ENCODE measurements around the gene UNC5A.

Gene UNC5A

GRCh38 chr5:176863765-176864098 lies 53.4 kb downstream of the UNC5A start:
- H3K27me3 ChIP-seq: peaks cover 92% of the 10 kb centered on the region
- H3K36me3 ChIP-seq: no peaks in the 10 kb centered on the region
- H3K9me3 ChIP-seq: no peaks in the 10 kb centered on the region
- no peak overlapping the region for H3K27ac ChIP-seq
- H3K4me1 ChIP-seq (ENCODE audit: control insufficient read depth in 1 of 2, insufficient read depth in 1 of 2, low read depth in 1 of 2, low read length in 1 of 2): no peaks in the 10 kb centered on the region
- H3K4me3 ChIP-seq (ENCODE audit: low read depth in 1 of 2, low read length in 1 of 2): no peak overlapping the region
- no peak for TF ChIP-seq CTCF (IDR thresholded peaks at IDR 0.05)

- peaks cover 90% of the 10 kb centered on the region for H3K27me3 ChIP-seq
- TF ChIP-seq CTCF (IDR thresholded peaks at IDR 0.05): no peak
These were observed 54.4 kb downstream of the UNC5A start for GRCh38 chr5:176864755-176865154.

GRCh38 chr5:176865964-176866363 lies 55.6 kb downstream of the UNC5A start:
- no peak overlapping the region for H3K4me3 ChIP-seq (ENCODE audit: low read depth in 1 of 2, low read length in 1 of 2)
- H3K27ac ChIP-seq: no peak overlapping the region
- peaks cover 0 to 7% of the 10 kb centered on the region in 2 experiments for H3K4me1 ChIP-seq (ENCODE audit: control insufficient read depth in 1 of 2, insufficient read depth in 1 of 2, low read depth in 1 of 2, low read length in 1 of 2)
- no peak for TF ChIP-seq CTCF (IDR thresholded peaks at IDR 0.05)
- no peaks in the 10 kb centered on the region for H3K9me3 ChIP-seq
- peaks cover 80% of the 10 kb centered on the region for H3K27me3 ChIP-seq
- H3K36me3 ChIP-seq: no peaks in the 10 kb centered on the region

More at GRCh38 chr5:176864755-176865154, 54.4 kb downstream of the UNC5A start:
- H3K4me3 ChIP-seq (ENCODE audit: low read depth in 1 of 2, low read length in 1 of 2): no peak overlapping the region
- no peaks in the 10 kb centered on the region for H3K36me3 ChIP-seq
- no peaks in the 10 kb centered on the region for H3K9me3 ChIP-seq
- no peaks in the 10 kb centered on the region for H3K4me1 ChIP-seq (ENCODE audit: control insufficient read depth in 1 of 2, insufficient read depth in 1 of 2, low read depth in 1 of 2, low read length in 1 of 2)
- H3K27ac ChIP-seq: no peak overlapping the region

GRCh38 chr5:176866707-176867310 lies 56.5 kb downstream of the UNC5A start:
- no peak overlapping the region for H3K27ac ChIP-seq
- peaks cover 71% of the 10 kb centered on the region for H3K27me3 ChIP-seq
- H3K36me3 ChIP-seq: no peaks in the 10 kb centered on the region
- TF ChIP-seq CTCF (IDR thresholded peaks at IDR 0.05): no peak
- peaks cover 0 to 7% of the 10 kb centered on the region in 2 experiments for H3K4me1 ChIP-seq (ENCODE audit: control insufficient read depth in 1 of 2, insufficient read depth in 1 of 2, low read depth in 1 of 2, low read length in 1 of 2)
- no peak overlapping the region for H3K4me3 ChIP-seq (ENCODE audit: low read depth in 1 of 2, low read length in 1 of 2)
- H3K9me3 ChIP-seq: no peaks in the 10 kb centered on the region

GRCh38 chr5:176868126-176868525 lies 57.8 kb downstream of the UNC5A start:
- H3K36me3 ChIP-seq: no peaks in the 10 kb centered on the region
- no peak overlapping the region for H3K27ac ChIP-seq
- H3K4me3 ChIP-seq (ENCODE audit: low read depth in 1 of 2, low read length in 1 of 2): no peak overlapping the region
- no peak for TF ChIP-seq CTCF (IDR thresholded peaks at IDR 0.05)
- no peaks in the 10 kb centered on the region for H3K9me3 ChIP-seq
- peaks cover 58% of the 10 kb centered on the region for H3K27me3 ChIP-seq
- H3K4me1 ChIP-seq (ENCODE audit: control insufficient read depth in 1 of 2, insufficient read depth in 1 of 2, low read depth in 1 of 2, low read length in 1 of 2): peaks cover 0 to 7% of the 10 kb centered on the region in 2 experiments

All from neutrophil (primary cell).